D341Med (cell line): ENCODE measurements around the gene CRYBB3.
"Not testable (repeated sequence)": the region's sequence is repeated elsewhere in the genome, so short reads cannot be mapped to it uniquely, and the experiment has no call there.

Experiments
- DNase-seq: peaks from one replicate; pipeline ENCODE4 v3.0.0; 2012; ENCODE audit warnings: low spot score

CRYBB3 gene

GRCh38 chr22:25207553-25208157, 8.0 kb downstream of the CRYBB3 start:
- DNase-seq, result no peak

- no peak for DNase-seq
Observed at GRCh38 chr22:25208328-25208727, 8.7 kb downstream of the CRYBB3 start.

GRCh38 chr22:25208743-25209505, 9.3 kb downstream of the CRYBB3 start:
- no peak for DNase-seq

- no peak for DNase-seq
Observed at GRCh38 chr22:25210793-25211192, 11.1 kb downstream of the CRYBB3 start.

GRCh38 chr22:25212337-25212736, 12.7 kb downstream of the CRYBB3 start:
- no peak for DNase-seq

GRCh38 chr22:25213221-25213620, 13.6 kb downstream of the CRYBB3 start:
- DNase-seq, result no peak

GRCh38 chr22:25216230-25216629, 16.6 kb downstream of the CRYBB3 start:
- no peak for DNase-seq

- no peak for DNase-seq
Observed at GRCh38 chr22:25219211-25219689, 19.6 kb downstream of the CRYBB3 start, which contains the start of gene CRYBB2. TSS of gene CRYBB2 (plus strand) at chr22:25219639. CDS start at chr22:25221430, 1,791 bp downstream.

GRCh38 chr22:25219948-25220442, 20.3 kb downstream of the CRYBB3 start:
- no peak for DNase-seq

GRCh38 chr22:25221790-25222189, 22.1 kb downstream of the CRYBB3 start:
- DNase-seq, result no peak

- DNase-seq, result no peak
Observed at GRCh38 chr22:25223269-25223850, 23.7 kb downstream of the CRYBB3 start.

GRCh38 chr22:25228822-25229221, 29.2 kb downstream of the CRYBB3 start:
- DNase-seq, result no peak

GRCh38 chr22:25230760-25231159, 31.1 kb downstream of the CRYBB3 start:
- not testable (repeated sequence) for DNase-seq

GRCh38 chr22:25232301-25232700, 32.6 kb downstream of the CRYBB3 start:
- DNase-seq, result no peak

GRCh38 chr22:25233706-25234105, 34.0 kb downstream of the CRYBB3 start:
- DNase-seq, result not testable (repeated sequence)

- peak; percentile 100 for DNase-seq
Observed at GRCh38 chr22:25235547-25236290, 36.1 kb downstream of the CRYBB3 start.

- DNase-seq, result no peak
Observed at GRCh38 chr22:25236417-25236816, 36.8 kb downstream of the CRYBB3 start.

- DNase-seq, result no peak
Observed at GRCh38 chr22:25237503-25237902, 37.8 kb downstream of the CRYBB3 start.

GRCh38 chr22:25238058-25238457, 38.4 kb downstream of the CRYBB3 start:
- not testable (repeated sequence) for DNase-seq

GRCh38 chr22:25255169-25255568, 55.5 kb downstream of the CRYBB3 start:
- DNase-seq, result not testable (repeated sequence)
